Non-pigmented ciliary epithelial cell (primary cell): ENCODE data around the gene FUT8.

Experiments used
- DNase-seq: peaks from one replicate; pipeline ENCODE4 v3.0.0-alpha.2; 2010; ENCODE audit warnings: low read depth

The FUT8 gene

DNA sequence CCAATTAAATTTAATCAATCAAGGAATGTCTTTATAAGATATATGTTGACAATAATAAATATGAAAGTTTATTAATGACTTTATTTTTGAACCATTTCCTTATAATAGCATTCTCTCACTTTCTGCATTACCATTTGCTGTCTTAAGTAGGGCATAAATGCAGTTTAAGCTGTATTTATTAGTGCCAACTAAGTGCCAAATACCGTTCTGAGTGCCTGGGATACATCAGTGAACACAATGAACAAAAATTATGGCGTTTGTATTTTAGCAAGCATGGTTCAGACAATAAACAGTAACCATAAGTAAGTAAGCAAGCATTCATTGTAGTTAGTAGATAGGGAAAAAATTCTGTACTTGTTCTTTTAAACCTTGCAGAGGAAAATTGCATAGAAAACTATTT, 145.8 kb downstream of the FUT8 start:
- no peak for DNase-seq

DNA sequence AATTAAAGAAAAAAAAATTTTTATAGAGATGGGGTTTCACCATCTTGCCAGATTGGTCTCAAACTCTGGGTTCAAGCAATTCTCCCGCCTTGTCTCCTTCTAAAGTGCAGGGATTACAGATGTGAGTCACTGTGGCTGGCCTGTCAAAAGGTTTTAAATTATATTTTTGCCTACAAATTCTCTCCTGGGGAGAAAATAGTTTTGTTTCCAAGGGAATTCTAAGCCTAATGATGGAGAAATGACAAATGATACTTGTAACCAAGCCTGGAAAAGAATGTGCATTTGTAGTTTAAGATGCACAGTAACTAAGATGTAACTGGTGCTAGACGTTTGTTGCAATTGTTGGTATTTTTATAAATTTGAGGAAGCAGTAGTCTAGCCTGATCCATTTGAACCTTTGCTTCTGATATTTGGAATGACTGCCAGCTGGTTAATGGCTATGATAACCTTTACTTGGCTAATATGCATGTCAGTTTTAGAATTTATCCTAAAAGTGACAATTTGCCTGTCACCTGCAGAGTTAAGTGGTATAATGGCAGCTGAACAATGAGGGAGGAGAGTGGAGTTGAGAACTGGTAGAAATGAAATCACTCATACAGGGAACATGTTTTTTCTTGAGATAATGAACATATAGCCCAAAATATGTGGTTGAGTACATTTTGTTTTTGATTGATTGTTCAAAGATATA, 148.0 kb downstream of the FUT8 start:
- DNase-seq: no peak

DNA sequence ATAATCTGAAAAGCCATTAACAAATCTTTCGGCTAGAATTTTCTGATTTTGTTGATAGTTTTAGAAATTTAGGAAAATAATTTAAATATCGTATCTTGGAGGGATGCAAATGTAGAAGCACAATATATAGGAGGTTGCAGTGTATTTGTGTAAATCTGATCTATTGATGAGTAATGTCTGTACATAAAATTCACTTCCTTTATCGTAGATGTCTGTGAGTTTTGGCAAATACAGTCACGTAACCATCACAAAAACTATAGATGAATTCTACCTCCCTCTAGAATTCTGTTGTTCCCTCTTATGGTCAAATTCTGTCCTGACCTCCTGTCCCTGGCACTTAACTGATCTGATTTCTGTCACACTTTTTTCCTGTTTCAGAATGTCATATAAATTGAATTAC, 151.8 kb downstream of the FUT8 start:
- no peak for DNase-seq

DNA sequence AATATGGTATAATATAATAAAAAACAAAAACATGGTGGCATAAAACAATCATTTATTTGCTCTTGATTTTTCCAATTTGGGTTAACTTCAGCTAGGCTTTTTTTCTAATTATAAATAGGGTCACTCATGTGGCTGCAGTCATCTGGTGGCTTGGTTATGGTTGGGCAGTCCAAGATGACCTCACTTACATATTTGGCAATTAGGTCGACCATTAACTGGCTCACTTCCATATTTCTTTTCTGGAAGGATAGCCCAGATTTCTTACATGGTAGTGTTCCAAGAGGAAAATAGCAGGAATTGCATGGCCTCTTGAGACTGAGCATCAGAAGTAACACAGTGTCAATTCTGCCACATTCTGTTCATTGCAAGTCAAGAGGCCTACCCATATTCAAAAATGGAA, 153.4 kb downstream of the FUT8 start:
- DNase-seq: no peak

DNA sequence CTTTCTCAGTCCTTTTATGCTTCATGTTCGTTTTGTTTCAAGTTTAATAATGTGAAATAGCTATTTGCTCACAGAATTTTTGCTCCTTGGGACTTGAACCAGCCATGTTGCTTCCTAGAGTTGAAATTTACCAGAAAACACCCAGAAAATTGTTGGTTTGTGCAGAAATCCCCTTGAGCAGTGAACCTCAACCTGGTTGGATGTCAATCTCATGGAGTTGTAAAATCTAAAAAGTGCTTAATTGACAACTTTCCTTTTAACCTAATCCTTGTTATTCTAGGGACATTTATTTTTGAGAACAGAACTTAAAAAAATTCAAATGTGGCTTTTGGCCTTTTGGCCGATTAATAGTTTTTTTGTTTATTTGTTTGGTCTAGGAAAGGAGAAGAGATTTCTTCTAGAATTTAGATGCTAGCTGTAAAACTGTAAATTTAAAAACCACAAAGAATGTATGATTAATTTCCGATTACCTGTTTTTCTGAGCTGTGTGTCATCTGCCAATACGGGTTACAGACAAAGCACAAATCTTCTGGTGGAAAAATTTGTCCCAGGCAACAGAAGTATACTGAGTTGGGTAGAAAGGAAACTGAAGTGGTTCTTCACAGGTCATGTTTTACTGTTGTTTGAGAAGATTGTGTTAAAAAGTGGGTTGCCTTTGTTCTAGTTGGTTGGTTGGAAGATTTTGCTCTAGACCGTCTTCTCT, 154.4 kb downstream of the FUT8 start:
- DNase-seq: no peak

DNA sequence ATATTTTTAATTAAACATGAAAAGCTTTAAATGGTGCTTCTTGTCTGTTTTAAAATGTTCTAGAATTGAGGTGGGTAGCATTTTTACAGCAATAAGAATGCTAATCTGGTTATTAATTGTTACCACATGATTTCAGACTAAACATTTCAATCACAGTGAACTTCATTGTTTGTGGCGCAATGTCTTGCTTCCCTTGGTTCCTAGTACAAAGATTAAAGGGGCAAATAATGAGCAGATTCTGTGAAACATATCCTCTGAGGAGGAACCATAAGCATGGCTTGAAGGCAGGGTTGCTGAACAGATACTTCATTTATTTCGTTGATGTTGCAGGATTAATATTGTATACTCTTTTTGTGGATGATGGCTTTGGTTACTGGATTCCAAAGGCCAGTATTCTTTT, 162.1 kb downstream of the FUT8 start:
- no peak for DNase-seq

DNA sequence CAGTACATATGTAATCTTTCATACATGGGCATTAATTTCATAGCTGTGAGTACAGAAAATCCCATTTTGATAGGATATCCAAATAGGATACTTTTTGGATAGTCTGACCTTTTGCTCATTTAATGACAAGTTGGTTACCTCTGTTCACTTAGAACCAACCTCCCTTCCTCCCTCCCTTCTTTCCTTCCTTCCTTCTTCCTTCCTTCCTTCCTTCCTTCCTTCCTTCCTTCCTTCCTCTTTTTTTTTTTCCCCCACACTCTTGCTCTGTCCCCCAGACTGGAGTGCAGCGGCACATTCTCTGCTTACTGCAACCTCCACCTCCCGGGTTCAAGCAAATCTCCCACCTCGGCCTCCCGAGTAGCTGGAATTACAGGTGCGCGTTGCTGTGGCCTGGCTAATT, 162.9 kb downstream of the FUT8 start:
- no peak for DNase-seq

DNA sequence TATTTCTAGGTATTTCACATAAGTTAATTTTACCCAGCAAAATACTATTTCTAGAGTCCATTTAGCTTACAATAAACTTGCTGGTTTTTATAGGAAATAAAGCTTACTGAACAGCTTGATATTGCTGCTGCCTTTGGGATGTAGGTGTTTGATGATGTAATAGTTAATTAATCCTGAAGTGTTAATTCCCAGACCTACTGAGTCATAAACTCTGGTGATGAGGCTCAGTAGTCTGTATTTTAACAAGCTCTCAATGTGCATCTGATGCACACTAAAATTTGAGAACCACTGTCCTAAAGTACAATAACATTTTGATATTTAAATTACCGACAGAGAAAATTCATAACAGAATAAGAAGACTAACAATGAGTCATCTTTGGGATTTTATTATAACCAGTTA, 168.4 kb downstream of the FUT8 start:
- DNase-seq: no peak

DNA sequence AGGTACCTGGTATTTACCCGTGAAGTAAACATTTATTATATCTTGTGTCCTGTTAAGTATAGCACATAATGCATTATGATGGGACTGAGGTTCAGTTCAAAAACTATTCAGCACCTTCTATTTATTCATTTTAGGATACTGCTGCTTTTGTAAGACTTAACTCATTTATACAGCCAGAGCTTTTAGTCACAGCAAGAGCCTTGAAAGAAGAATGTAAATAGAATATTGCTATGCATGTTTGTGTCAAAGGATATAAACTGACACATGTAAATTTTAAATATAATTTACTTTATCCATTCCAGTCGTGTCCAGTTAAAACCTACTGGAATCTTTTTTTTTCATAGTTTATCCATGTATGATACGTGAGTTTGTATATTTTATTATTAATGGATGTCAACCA, 168.8 kb downstream of the FUT8 start:
- DNase-seq: no peak

DNA sequence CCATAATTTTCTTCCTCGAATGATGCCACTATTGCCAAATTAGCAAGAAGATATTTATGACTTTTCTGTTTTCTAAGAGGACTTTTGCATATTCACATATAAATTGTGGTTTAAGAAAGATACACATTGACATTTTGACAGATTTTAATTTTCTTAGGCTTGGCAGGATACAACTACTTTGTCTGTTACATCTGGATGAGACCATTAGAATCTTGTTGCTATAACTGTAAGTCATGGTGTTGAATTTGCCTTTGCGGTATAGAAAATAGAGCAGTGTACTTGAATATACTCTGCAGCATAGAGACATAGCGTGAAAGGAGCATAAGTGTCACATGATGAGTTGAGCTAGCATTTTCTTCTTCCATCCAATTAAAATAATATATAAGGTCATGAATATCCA, 169.3 kb downstream of the FUT8 start:
- DNase-seq: no peak

DNA sequence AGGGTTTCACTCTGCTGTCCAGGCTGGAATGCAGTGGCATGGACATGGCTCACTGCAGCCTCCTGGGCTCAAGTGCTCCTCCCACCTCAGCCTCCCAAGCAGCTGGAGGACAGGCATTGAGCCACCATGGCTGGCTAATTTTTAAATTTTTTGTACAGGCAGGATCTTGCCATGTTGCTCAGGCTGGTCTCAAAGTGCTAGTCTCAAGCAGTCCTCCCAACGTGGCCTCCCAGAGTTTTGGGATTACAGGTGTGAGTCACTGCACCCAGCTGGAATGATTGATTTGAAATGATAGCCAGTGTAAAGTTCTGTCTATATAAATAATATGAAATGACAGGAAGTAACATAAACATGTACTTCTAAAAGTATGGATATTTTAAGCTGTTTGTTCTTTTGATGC, 172.7 kb downstream of the FUT8 start:
- no peak for DNase-seq

DNA sequence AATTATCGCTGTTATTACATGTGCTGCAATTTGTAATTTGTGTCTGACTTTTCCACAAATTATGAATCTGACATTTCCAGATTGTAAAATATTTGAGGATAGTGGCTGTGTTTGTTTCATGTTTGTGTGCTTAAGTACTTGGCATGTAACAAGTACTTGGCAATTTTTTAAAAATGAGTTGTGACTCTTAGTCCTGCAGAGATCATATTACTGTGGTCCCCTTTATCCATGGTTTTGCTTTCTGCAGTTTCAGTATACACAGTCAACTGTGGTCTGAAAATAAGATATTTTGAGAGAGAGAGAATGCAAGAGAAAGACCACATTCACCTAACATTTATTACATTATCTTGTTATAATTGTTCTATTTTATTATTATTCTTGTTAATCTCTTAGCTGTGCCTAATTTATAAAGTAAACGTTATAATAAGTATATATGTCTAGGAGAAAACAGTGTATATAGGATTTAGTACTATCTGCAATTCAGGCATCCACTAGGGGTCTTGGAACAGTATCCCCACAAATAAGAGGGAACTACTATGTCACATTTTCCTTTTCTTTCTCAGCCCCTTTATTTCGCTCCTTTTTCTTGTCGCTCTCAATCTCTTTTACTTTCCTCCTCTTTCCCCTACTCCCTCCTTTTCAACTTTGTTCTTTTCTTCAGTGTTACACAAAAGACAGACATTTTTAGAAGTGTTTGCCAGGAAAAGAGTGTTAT, 176.1 kb downstream of the FUT8 start:
- DNase-seq: no peak

DNA sequence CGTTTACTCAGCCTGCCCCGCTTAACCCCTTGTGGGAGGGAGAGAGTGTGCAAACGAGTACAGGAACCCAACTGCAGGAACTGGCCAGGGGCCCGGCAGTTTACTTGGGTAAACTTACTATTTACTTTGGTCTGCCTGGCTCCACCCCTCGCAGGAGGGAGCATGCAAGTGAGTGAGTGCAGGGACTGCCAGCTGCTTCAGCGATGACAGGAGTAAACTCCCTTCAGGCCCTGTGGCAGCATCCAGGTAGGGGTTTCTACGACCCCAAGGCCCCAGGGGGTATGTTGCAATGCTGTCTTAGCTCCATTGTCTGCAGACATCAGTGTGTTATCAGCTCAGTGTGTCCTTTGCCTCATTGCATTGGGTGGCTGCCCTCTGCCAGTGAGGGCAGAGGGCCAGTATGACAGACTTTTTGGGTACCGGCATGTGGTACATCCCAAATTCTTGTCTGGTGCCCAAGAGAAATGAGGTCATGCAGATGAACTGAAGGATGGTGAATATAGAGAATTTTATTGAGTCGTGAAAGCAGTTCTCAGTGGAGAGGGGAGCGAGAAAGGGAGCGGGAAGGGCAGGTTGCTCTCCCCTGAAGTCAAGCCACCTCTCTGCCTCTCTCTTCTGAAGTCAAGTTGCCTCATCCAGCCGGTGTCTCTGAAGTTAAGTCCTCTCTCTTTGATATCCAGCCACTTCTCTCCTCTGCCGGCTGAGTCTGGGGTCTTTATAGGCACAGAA, 181.8 kb downstream of the FUT8 start:
- DNase-seq: no peak

DNA sequence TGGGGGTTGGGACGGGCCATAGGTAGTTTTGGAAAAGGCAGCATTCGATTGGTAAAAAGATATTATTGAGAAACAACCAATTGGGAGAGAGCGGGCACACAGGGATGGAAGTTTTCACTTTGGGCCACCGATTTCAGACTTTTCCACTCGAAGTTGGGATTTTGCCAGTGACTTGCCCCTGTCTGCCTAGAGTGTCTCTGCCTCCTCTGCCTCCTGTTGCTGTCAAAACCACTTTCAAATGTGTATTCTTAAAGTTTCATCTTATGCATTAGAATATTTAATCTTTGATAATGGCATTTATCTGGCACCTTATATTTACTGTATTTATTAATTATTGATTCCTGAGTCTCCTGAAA, 182.3 kb downstream of the FUT8 start:
- DNase-seq: no peak

DNA sequence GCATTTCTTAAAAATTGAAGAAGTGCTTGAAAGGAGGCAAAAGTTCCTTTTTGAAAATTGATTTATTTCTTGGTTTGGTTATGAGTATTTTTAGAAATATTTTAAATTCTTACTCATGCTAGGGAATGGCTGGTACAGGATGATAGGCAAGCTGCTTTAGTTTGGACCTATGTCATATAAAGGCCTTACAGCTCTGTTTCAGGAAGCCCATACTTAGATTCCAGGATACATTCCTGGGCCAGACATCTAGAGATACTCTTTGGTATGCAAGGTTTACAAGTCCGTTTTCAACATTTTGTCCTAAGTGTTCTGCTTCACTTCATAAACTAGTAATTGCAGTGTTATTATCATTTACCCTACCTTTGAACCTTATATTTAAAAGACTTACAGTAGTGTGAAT, 186.8 kb downstream of the FUT8 start:
- DNase-seq: peak; percentile 24

DNA sequence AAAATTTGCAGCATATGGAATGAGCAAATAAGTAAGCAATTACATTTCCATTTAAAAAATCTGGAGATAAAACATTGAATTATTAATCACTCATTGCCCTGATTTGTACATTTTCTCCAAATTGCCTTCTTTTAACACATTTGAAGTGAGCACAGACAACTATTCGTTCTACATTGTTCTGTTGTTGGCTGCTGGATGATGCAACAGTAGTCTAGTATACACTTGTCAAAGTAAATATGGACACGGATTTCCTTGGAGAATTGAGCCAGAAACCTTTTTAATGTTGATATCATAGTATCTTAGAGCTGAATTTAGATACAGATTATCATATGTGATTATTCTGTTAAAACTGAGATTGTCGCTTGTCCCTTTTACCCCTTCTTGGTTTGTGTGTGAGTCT, 188.2 kb downstream of the FUT8 start:
- no peak for DNase-seq

DNA sequence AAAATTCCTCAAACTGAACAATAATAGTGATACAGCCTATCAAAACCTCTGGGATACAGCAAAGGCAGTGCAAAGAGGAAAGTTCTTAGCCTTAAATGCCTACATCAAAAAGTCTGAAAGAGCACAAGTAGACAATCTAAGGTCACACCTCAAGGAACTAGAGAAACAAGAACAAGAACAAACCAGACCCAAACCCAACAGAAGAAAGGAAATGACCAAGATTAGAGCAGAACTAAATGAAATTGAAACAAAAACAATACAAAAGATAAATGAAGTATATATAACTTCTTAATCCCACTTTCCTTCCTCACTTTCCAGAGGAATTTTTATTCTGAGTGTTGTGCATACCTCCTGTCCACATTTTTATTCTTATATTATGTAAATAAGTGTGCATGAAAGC, 192.0 kb downstream of the FUT8 start:
- no peak for DNase-seq

DNA sequence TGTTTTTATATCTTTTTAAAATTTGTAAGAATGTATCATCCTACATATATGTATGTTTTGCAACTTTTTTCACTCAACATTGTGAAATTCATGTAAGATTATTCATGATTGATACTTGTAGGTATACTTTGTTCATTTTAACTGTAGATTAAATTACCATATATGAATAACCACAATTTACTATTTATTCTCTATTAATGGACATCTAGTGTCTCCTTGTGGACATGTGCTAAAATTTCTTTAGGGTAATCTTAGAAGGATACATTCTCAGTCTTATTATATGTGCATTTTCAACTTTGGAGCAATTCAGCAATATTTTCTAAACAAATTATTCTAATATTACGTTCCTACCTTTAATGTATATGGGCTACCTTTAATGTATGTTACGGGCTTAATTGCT, 192.4 kb downstream of the FUT8 start:
- no peak for DNase-seq

DNA sequence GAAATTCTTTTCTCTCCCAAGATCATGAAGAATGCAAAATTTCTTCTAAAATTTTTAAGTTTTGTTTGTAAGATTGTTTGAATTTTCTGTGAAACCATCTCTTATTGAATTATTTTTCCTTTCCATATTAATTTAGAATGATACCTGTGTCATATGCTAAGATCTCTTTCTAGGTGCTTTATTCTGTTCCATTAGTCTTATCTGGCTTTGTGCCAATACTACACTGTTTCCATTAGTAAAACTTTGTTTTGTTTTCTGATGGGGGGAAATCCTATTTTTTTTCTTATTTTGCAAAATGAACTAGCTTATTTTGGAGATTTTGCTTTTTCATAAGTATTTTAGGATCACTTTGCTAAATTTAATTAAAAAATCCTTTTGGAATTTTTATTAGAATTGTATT, 193.9 kb downstream of the FUT8 start:
- DNase-seq: no peak

DNA sequence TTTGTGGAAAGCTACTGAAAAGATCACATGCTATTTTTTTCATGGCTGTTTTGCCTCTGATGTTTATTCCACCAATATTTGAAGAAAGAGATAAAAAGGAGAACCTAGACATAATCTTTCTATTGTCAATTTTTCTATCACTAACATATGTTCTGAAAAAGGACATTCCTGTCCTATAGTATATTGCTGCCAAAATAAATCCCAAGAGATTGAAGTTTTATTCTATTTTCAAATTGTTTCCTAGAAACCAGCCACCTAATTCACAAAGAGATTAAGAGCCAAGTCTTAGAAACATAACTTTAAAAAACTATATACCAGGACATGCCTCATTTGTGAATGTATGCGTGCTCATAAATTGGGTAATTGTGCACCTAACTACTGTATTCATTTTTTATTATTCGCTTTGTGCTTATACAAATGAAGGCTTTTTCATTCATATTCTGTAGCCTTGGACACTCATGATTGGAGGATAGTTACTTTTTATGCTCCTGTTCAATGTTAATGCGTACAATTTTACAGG, 200.7 kb downstream of the FUT8 start:
- DNase-seq: no peak

DNA sequence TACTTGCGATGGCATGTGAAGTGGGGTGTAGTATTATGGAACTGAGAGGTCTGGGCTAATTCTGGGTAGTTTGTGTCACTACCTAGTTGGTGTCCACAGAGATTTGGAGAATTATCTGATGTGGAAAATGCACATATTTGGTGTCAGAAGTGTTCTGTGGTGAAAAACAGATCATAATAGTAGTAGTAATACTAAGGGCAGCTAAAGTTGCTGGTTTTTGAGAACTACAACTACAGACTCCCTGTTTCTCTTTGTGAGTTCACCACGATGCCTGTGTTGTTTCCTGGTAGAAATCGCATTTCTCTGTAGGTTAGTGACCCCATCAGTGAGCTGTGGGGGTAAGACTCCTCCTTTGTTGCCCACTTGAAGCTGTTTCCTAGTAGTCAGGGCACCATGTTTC, 206.5 kb downstream of the FUT8 start:
- DNase-seq: no peak

DNA sequence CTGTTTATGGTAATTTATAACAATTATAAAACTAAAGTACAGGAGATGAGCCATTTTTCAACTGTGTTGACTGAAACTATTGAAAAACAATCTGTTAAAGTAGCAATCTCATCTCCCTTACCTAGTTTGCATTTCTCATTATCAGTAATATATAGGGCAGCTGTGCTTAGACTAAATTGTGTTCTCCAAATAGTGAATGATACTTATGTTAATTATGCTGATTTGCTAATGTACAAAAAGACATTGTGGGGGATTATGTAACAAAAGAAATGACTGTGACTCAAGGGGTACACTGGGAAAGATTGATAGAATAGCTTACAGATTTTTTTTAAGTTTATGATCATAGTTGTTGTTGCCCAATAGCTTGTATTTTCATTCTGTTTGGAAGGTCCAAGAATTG, 207.7 kb downstream of the FUT8 start:
- no peak for DNase-seq

DNA sequence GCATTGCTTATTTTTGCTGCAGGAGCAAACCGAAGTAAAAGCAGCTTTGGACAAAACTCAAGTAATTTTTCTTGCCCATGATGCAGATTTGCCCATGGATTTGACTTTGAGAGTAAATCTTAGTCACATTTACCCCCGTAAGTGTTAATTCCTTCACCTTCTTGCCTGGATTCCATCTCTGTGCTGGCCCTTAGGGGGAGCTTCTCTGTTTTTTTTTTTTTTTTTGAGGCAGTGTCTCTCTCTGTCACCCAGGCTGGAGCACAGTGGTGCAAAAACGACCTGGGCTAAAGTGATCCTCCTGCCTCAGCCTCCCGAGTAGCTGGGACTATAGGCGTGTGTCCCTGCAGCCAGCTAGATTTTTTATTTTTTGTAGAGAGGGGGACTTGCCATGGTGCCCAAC, 210.2 kb downstream of the FUT8 start:
- no peak for DNase-seq
